GM21381 (cell line): ENCODE measurements around the gene SARDH.
"Not testable (repeated sequence)": the region's sequence is repeated elsewhere in the genome, so short reads cannot be mapped to it uniquely, and the experiment has no call there.

ENCODE experiments used
- ATAC-seq: cut with Tn5 transposase; IDR thresholded peaks from one replicate; pipeline ENCODE4 v1.9.1; 2021; ENCODE audit warnings: mild to moderate bottlenecking, moderate library complexity; ENCODE audit not compliant: unreplicated experiment

The SARDH gene

DNA sequence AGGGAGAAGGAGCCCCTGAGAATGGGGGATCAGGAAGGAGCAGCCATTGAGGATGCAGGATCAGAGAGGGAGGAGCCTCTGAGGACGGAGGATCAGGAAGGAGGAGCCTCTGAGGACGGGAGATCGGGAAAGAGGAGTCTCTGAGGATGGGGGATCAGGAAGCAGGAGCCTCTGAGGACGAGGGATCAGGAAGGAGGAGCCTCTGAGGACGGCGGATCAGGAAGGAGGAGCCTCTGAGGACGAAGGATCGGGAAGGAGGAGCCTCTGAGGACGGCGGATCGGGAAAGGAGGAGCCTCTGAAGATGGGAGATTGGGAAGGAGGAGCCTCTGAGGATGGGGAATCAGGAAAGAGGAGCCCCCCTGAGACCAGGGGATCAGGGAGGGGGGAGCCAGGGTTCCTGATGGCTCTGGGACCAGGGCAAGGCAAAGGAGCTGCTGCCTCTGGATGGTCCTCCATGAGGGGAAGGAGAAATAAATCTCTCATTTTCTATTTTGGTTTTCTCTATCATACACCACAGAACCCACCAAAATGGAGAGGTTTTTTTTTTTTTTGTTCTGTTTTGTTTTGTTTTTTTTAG is 22.6 kb upstream of the SARDH start:
- no peak for ATAC-seq

DNA sequence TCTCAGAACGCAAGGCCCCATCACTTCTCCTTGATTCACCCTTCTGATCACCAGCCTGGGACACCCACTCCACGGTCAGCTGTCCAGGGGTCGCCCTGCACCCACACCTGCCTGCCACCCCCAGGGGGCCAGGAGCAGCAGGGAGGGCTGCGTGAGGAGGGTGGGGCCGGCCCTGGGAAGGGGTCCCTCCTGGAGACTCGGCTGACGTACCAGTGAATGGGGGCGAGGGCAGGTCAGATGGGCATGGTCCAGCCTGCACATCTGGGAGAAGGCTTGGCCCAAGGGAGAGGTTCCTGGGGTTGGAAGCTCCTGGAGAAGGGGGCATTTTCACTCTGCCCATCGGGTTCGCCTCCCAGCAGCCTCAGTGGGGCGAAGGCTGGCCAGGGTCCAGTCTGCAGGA is 21.8 kb upstream of the SARDH start:
- no peak for ATAC-seq

DNA sequence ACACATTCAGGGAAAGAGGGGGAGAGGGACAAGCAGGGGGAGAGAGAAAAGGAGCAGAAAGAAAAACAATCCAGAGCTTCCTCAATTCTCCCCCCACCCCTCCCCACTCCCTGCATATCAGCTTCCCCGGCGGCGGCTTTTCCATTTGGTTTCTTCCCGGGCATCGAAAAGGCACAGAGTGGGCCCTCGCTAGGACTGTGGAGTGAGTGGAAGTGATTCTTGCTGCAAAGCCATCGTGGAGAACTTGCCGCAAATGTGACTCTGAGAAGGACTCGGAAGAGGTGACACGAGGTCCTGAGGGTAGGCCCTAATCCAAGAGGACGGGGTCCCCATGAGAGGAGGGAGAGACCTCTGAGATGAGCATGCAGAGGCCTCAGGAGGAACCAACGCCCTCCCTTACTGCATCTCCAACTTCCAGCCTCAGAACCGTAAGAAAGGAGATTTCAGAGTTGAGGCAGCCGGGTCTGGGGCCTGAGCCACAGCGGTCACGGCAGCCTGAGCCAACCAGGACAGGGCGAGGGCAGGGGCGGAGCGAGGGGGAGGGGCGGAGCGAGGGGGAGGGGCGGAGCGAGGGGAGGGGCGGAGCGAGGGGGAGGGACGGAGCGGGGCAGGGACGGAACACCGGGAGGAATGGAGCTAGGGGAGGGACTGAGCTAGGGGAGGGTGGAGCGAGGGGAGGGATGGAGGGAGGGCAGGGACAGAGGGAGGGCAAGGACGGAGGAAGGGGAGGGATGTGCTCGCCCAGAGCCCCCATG is 21.2 kb upstream of the SARDH start:
- no peak for ATAC-seq

DNA sequence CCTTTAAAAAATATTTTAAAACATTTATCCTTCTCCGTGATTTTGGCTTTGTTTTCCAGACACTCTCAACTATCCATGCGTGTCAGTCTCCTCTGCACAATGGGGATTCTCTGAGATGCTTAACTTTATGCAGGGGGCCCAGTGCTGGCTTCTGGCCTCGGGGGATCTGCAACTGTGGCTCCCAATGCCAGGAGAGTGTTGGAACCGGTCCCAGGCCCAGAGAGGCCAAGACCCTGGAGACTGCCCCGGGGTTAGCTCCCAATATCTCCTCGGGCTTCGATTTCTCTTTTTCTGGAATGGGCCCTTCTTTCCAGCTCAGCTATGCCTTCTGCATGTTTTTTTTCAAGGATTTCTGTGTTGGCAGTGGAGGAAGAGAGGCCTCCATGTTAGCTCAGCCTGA is 20.1 kb upstream of the SARDH start:
- ATAC-seq, result no peak

DNA sequence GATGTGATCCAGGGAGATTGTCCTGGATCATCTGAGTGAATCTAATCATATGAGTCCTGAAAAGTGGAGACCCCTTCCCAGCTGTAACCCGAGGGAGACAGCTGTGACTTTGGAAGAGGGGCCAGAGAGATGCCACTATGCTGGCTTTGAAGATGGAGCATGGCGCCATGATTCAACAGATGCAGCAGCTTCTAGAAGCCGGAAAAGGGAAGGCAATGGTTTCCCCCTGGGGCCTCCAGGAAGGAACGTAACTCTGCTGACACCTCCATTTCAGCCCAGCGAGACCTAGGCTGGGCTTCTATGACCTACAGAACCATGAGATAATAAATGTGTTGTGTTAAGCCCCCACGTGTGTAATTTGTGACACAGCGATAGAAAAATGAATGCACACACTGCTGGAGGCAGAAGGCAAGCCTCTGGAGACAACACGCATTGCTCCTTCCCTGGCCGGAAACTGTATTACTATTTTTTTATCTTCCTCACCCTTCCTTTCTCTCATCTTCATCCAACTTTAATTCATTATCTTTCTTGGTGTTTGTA is 16.6 kb upstream of the SARDH start:
- no peak for ATAC-seq

DNA sequence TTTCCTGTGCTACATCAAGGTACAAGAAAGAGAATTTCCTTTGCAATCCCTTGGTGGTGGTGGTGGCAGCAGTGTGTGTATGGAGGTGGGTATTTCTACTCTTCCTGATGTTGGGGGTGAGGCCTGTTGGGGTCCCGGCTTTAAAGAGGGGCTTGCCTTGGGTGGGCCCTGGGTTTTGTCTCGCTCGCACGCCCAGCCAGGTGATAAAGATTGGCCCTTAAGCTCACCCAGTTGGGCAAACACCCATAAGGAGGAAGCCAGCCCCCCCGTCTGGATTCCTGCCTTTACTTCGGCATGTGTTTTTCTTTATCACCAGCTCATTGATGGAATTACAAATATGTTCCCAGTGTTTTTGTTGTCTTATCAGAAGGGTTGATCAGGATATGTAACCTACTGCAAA is 16.0 kb upstream of the SARDH start:
- ATAC-seq, result no peak

DNA sequence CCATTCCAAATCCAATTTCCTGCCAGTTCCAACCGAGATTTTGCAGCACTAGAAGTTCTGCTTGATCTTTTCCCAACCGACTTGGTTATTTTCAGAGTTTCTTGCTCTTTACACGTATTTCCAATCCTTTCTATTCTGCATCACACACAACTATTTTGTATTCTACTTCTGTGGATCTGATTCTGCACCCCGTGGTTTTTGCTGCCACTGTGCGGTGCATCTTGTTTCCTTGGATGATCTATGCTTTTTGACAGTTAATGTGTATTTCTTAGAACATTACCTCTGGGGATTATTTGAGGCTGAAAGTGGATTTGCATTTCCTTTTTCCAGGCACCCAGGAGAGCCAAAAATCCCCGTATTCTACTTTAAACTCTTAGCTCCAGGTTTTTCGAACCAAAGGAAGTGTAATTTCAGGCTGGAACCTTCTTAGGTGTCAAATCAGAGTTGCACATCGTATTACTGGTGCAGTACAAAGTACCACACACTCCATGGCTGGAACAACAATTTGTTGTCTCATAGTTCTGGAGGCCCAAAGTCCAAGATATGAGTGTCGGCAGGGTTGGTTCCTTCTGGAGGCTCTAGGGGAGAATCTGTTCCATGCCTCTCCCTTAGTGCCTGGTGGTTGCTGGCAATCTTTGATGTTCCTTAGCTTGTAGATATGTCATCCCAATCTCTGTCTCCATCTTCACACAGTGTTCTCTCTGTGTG is 14.7 kb upstream of the SARDH start:
- ATAC-seq, result no peak

DNA sequence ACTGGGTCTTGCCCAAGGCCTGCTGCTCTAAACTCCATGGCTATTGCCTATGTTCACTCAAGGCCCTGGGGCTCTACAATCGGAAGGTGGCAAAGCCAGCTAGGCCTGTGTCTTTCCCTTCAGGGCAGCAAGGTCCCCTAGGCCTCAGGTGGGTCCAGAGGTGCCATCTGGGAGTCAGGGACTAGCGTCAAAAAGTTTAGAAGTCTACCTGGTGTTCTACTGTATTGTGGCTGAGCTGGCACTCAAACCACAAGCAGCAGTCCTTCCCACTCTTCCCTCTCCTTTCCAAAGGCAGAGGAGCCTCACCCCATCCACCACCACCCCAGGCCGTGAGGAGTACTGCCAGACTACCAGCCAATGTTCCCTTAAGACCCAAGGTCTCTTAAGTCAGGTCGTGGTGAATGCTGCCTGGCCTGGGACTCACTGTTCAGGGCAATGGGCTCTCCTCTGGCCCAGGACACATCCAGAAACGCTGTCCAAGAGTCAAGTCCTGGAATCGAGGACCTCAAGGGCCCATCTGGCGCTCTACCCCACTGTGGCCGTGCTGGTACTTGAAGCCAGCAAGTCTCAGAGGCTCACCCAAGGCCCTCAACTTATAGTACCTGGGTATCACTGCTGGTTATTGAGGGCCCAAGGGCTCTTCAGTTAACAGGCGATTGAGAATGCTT is 13.0 kb upstream of the SARDH start:
- ATAC-seq, result no peak

DNA sequence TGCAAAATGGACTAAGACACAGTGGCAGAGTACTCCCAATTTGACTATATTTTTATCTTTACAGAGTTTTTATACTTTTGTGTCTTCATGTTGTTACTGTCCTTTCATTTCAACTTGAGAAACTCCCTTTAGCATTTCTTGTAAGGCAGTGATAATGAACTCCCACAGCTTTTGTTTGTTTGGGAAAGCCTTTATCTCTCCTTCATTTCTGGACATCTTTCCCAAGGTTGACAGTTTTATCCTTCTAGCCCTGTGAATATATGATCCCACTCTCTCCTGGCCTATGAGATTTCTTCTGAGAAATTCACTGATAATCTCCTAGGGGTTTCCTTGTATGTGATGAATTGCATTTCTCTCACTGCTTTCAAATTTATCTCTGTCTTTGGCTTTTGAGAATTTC is 9.2 kb upstream of the SARDH start:
- no peak for ATAC-seq

DNA sequence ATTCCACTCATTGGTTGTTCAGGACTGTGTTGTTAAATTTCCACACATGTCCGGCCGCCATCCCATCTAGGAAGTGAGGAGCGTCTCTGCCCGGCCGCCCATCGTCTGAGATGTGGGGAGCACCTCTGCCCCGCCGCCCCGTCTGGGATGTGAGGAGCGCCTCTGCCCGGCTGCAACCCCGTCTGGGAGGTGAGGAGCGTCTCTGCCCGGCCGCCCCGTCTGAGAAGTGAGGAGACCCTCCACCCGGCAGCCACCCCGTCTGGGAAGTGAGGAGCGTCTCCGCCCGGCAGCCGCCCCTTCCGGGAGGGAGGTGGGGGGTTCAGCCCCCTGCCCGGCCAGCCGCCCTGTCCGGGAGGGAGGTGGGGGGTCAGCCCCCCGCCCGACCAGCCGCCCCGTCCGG is 6.4 kb upstream of the SARDH start:
- not testable (repeated sequence) for ATAC-seq

DNA sequence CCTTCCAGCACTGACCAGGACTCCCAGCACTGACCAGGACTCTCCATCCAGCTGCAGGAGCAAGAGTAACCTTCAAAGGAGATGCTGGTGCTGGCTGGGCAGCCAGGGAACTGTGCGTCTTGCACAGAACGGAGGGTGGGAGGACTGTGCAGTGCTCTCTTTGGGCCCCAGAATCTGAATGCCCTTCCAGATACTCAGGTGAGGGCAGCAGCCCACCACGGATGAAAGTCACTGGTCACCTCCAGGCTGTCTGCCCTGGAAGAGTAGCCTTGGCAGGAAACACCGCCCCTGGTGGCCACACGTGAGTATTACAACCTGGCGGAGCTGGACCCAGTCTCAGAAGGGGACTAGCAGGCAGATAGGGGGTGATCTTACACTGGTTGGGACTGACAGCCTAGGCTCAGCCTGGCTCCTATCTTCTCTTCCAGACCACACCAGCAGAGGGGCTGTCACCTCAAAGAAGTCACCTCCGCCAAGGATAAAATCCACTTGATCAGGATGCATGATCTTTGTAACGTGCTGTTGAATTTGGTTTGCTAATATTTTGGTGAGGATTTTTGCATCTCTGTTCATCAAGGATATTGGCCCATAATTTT is 4.8 kb upstream of the SARDH start:
- no peak for ATAC-seq

DNA sequence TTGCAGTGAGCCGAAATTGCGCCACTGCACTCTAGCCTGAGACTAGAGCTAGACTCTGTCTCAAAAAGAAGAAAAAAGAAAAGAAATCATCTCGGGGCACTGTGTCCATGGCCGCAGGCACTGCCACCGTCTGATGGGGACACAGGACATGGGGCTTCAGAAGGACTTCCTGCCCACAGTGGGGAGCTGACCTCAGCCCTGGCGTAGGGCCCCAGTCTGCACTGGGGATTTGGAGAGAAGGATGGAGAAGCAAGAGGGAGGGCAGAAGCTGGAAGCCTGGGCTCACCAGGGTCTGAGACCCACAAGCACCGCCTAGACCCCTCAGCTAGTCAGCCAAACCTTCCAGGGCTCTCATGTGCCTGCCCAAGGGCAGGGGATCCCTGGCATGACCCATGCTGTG is 4.1 kb upstream of the SARDH start:
- no peak for ATAC-seq

DNA sequence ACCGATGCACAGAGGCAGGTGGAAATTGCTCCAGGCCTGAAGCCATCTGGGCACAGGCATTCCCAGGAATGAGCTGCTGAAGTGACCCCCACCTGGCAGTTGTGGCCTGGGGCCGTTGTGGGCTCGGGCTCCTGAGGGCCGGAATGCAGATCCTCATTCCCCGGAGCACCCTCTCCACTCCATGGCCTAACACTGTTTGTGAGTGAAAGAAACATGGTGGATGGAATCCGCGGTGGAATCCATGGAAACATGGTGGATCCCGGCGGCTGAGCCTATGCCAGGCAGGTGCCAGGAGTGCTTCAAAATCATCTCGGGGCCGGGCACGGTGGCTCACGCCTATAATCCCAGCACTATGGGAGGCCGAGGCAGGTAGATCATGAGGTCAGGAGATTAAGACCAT is 3.6 kb upstream of the SARDH start:
- no peak for ATAC-seq

DNA sequence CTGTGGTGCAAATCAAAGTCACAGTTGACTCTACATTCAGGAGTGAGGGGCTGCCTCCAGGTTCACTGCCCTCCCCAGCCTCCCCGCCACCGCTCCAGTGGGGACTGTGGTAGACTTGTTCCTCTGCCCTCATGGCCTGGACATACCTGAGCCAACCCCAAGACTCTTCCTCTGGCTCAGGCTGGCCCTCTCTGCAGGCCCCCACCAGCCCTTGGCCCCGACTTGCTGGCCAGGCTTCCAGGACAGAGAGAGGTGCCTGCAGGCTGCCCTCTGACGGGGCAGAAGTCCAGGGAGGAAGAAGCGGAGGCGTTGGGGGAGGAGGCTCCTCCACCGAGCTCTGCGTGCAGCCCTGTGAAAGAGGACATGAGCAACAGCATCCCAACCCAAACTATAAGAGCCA is 2.8 kb upstream of the SARDH start:
- no peak for ATAC-seq

DNA sequence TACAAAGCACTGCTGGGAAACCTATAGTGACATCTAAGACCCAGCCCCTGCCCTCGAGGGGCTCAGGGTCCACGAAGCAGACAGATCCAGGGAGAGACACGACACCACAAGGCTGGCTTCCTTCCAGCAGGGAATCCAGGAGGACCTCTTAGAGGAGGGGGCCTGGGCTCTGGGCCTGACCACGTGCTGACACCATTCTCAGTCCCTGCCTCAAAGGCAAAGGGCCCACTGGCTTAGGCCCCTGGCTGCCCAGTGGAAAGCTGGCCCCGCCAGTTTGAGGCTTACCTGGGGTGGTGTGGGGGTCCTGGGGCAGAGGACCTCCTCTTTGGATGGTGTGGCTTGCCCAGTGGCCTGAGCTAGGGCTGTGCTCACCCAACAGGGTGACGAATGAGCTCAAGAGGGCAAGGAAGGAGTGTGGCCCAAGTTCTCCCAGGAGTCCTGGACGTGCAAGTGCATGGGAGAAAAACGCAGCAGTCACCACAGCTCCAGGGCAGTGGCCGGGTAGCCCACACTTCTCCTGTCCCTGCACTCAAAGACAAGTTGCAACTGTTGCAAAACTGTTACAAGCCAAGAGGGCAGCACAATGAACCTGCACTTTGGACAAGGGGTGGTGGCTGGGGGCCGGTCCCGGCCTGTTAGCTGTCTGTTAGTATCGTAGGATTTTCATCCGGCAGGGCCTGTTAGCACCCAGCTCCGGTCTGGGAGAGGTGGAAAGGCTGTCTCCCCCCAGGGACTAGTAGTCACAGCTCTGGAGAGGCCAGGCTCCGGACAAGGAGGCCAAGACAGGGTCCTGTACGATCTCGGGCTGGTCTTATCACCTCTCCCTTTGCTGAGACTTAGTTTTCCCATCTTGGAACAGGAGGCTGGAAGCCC is 1.5 kb upstream of the SARDH start:
- ATAC-seq, result no peak

DNA sequence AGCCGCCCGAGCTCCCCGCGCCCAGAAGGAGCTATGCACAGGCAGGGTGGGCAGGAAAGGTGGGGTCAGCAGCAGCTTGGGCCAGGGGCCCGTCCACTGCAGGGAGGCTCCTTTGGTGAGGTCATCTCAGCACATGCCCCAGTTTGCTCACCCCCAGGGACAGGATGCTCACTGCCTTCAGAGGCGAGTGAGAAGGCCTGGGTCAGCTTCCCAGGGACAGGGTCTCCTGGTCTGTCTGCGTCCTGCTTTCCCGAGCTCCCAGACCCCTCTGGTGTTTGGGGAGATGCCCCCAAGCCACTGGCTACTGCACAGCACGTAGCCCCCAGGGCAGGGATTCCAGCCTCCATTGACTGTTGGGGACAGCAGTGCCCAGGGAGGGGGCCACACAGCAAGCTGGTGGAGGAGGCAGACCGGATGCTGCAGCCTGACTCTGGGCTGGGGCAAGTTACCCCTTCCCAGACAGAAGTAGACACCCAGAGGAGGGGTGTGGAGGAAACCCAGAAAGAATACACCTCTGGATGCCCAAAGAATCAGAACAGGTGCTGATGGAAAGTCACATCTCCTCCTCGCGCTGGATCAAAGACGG is 581 bp upstream of the SARDH start:
- no peak for ATAC-seq

DNA sequence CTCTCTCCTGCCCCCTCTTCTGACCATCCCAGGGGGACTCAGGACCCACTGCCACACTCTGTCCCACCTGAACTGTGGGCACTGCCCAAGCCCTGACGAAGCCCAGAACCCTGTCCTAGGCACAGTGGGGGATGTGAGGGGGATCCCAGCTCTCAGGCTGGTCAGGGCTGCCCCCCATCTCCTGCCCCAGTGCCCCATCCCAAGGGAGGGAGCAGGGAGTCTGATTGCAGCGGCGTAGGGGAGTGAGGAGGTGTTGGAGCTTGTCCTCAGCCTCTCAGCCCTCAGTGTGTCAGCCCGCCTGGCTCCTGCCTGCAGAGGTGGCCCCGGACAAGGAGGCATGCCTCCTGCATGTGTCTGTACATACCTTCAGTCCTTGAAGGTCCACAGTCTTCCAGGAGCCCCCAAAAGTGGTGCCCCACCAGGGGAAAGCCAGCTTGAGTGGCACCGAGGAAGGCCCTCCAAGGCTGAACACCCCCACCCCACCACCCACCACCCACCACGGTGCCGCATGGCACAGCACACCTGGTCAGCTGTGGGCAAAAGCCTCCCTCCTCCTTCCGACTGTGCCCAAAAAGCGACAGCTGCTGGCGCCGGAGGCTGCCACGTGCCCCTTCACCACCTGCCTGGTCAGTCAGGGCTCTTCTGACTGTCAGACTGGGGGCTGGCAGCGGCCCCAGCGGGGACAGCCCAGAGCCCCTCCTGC is 930 bp downstream of the SARDH start:
- ATAC-seq, result no peak

DNA sequence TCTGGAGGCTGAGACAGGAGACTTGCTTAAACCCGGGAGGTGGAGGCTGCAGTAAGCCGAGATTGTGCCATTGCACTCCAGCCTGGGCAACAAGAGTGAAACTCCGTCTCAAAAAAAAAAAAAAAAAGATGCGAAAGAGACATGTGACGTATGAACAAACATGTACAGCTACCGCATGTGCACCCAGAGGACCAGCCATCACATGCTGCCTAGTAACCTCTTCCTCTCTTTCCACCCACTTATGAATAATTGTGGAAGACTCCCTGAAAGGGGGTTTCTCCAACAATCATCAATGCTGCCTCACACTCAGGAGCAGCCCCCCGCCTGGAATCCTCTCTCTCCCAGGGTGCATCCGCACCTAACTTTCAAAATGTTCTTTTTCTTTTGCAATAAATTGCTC is 2.2 kb downstream of the SARDH start:
- ATAC-seq, result no peak

DNA sequence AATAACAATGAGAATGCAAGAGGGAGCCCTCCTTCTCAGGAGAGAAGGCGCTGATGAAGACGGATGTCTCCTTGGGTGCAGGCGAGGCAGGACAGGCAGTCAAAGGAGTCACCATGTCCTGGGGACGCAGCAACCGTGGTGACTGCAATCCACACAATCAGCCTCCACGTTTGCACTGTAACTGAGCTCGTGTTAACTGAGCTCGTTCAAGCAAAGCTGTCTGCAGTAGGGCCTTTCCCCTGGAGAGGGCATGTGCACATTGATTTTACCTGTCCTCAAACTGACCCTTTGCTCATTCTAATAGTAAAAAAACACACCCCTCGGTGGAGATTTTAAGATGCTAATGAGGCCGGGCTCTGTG is 2.8 kb downstream of the SARDH start:
- ATAC-seq, result no peak
